Tibial artery (tissue), 4 donors: ENCODE measurements around the gene AP2B1.

Experiments used
- DNase-seq, 2 donors: peaks; one replicate each; pipeline ENCODE4 v3.0.0-alpha.2; 2019
- H3K27ac ChIP-seq, 2 donors: fragments of 200-600 bp; sonication (generic) in 1 of 2; 1 replicate in 1 of 2; 2 replicates in 1 of 2; pipeline ENCODE4 v1.5.1; 2018 to 2019; ENCODE audit warnings: mild to moderate bottlenecking in 1 of 2
- H3K27me3 ChIP-seq, 2 donors: fragments of 200-600 bp; sonication (generic) in 1 of 2; one replicate each; pipeline versions ENCODE4 v1.5.1 to v1.6.0; 2016 to 2019
- H3K36me3 ChIP-seq, 3 donors: fragments of 200-600 bp; sonication (generic) in 2 of 3; one replicate each; pipeline ENCODE4 v1.5.1; 2016 to 2019; ENCODE audit warnings: mild to moderate bottlenecking in 2 of 3
- H3K4me1 ChIP-seq, 4 donors: fragments of 200-600 bp; sonication (generic) in 2 of 4; 1 replicate in 3 of 4; 2 replicates in 1 of 4; pipeline ENCODE4 v1.5.1; 2016 to 2019
- H3K4me3 ChIP-seq, 2 donors: fragments of 200-600 bp; sonication (generic) in 1 of 2; 1 replicate in 1 of 2; 2 replicates in 1 of 2; pipeline ENCODE4 v1.5.1; 2018 to 2019; ENCODE audit warnings: mild to moderate bottlenecking in 2 of 2
- H3K9me3 ChIP-seq, 3 donors: fragments of 200-600 bp; sonication (generic) in 1 of 3; one replicate each; pipeline ENCODE4 v1.5.1; 2016 to 2019
- CTCF ChIP-seq, 2 experiments: fragments of 200-600 bp in 1 of 2; fragments of 450-650 bp in 1 of 2; IDR thresholded peaks; one replicate each; pipeline ENCODE4 v1.5.1; 2017 to 2019; ENCODE audit warnings: antibody characterized with exemption in 2 of 2, mild to moderate bottlenecking in 1 of 2, moderate library complexity in 1 of 2
- intact Hi-C: fragments of 100-400 bp; cut with DNase I; formaldehyde crosslinking; loops from one replicate; pipeline ENCODE4 v1.15.0; 2023; ENCODE audit warnings: low total_unique reads

The AP2B1 gene

GRCh38 chr17:35668802-35669201 is 81.7 kb downstream of the AP2B1 start:
- Histone ChIP-seq H3K27me3 (no peaks in the 10 kb centered on the region), H3K9me3 (no peaks in the 10 kb centered on the region), H3K4me3 (no peak overlapping the region), H3K4me1 (no peaks in the 10 kb centered on the region), H3K36me3 (peaks cover 27 to 41% (median 41%) of the 10 kb centered on the region in 3 donors), H3K27ac (no peak overlapping the region)
- no peak for TF ChIP-seq CTCF (IDR thresholded peaks at IDR 0.05)
- intact Hi-C loops = no loop called here
- DNase-seq = no peak

- intact Hi-C loops = no loop called here
- H3K4me3 ChIP-seq = no peak overlapping the region
- no peak for DNase-seq
- TF ChIP-seq CTCF (IDR thresholded peaks at IDR 0.05) = no peak
- H3K27ac ChIP-seq = no peak overlapping the region
- peaks cover 42 to 68% (median 50%) of the 10 kb centered on the region in 3 donors for H3K36me3 ChIP-seq
- H3K4me1 ChIP-seq = no peaks in the 10 kb centered on the region
- H3K27me3 ChIP-seq = no peaks in the 10 kb centered on the region
- H3K9me3 ChIP-seq = no peaks in the 10 kb centered on the region
These were observed 87.4 kb downstream of the AP2B1 start for GRCh38 chr17:35674552-35674951.

- H3K4me1 ChIP-seq = no peaks in the 10 kb centered on the region
- H3K27ac ChIP-seq = no peak overlapping the region
- no peak for TF ChIP-seq CTCF (IDR thresholded peaks at IDR 0.05)
- no peaks in the 10 kb centered on the region for H3K27me3 ChIP-seq
- no peaks in the 10 kb centered on the region for H3K9me3 ChIP-seq
- DNase-seq = no peak
- H3K36me3 ChIP-seq = peaks cover 45 to 71% (median 54%) of the 10 kb centered on the region in 3 donors
- intact Hi-C loops = no loop called here
- H3K4me3 ChIP-seq = no peak overlapping the region
These were observed 89.3 kb downstream of the AP2B1 start for GRCh38 chr17:35676441-35676840.

- Histone ChIP-seq H3K27ac (no peak overlapping the region), H3K27me3 (no peaks in the 10 kb centered on the region), H3K4me1 (no peaks in the 10 kb centered on the region), H3K36me3 (peaks cover 45 to 71% (median 49%) of the 10 kb centered on the region in 3 donors), H3K9me3 (no peaks in the 10 kb centered on the region), H3K4me3 (no peak overlapping the region)
- intact Hi-C loops = no loop called here
- no peak for DNase-seq
- TF ChIP-seq CTCF (IDR thresholded peaks at IDR 0.05) = no peak
These were observed 92.0 kb downstream of the AP2B1 start for GRCh38 chr17:35679007-35679682.

GRCh38 chr17:35683591-35683990 is 96.5 kb downstream of the AP2B1 start:
- intact Hi-C loops = no loop called here
- H3K36me3 ChIP-seq = peaks cover 44 to 91% (median 68%) of the 10 kb centered on the region in 3 donors
- no peak overlapping the region for H3K27ac ChIP-seq
- peak in 1 of 2 donors; percentile 26 for DNase-seq
- no peak overlapping the region for H3K4me3 ChIP-seq
- TF ChIP-seq CTCF (IDR thresholded peaks at IDR 0.05) = no peak
- H3K9me3 ChIP-seq = no peaks in the 10 kb centered on the region
- H3K27me3 ChIP-seq = no peaks in the 10 kb centered on the region
- no peaks in the 10 kb centered on the region for H3K4me1 ChIP-seq
